ENCODE results near the gene UBE2F. TPM values are rescaled to one million over a fixed set of nuclear protein-coding genes. Genes with fewer than 3 reads are reported as not detected.

The UBE2F gene
- total RNA-seq, 1 donor from 2014 or later = 51.4 TPM

- DNase-seq = no peak
- intact Hi-C loops (cut with DNase I) = no loop called here
- Histone ChIP-seq H3K4me3 (no peak overlapping the region), H3K27me3 (no peaks in the 10 kb centered on the region), H3K27ac (no peak overlapping the region), H3K9me3 (no peaks in the 10 kb centered on the region), H3K4me1 (no peaks in the 10 kb centered on the region), H3K36me3 (peaks cover 29% of the 10 kb centered on the region)
- TF ChIP-seq CTCF (IDR thresholded peaks at IDR 0.05) = no peak
- ATAC-seq = no peak
Measured at GRCh38 chr2:238013806-238014205, 47.0 kb downstream of the UBE2F start.

- intact Hi-C loops (cut with DNase I) = no loop called here
- H3K36me3 ChIP-seq = peaks cover 28% of the 10 kb centered on the region
- H3K4me3 ChIP-seq = no peak overlapping the region
- H3K9me3 ChIP-seq = no peaks in the 10 kb centered on the region
- H3K27me3 ChIP-seq = no peaks in the 10 kb centered on the region
- H3K27ac ChIP-seq = no peak overlapping the region
- ATAC-seq (no peak), DNase-seq (no peak)
- TF ChIP-seq CTCF (IDR thresholded peaks at IDR 0.05) = no peak
- H3K4me1 ChIP-seq = no peaks in the 10 kb centered on the region
Measured at GRCh38 chr2:238015705-238016104, 48.9 kb downstream of the UBE2F start.

GRCh38 chr2:238016526-238016925, 49.7 kb downstream of the UBE2F start:
- DNase-seq = no peak
- H3K4me1 ChIP-seq = no peaks in the 10 kb centered on the region
- intact Hi-C loops (cut with DNase I) = no loop called here
- H3K27me3 ChIP-seq = no peaks in the 10 kb centered on the region
- TF ChIP-seq CTCF (IDR thresholded peaks at IDR 0.05) = no peak
- H3K9me3 ChIP-seq = no peaks in the 10 kb centered on the region
- no peak for ATAC-seq
- H3K27ac ChIP-seq = no peak overlapping the region
- no peak overlapping the region for H3K4me3 ChIP-seq
- H3K36me3 ChIP-seq = peaks cover 26% of the 10 kb centered on the region

- intact Hi-C loops (cut with DNase I) = no loop called here
- Histone ChIP-seq H3K4me3 (no peak overlapping the region), H3K4me1 (no peaks in the 10 kb centered on the region), H3K27me3 (no peaks in the 10 kb centered on the region), H3K9me3 (no peaks in the 10 kb centered on the region), H3K27ac (no peak overlapping the region), H3K36me3 (peaks cover 24% of the 10 kb centered on the region)
- TF ChIP-seq CTCF (IDR thresholded peaks at IDR 0.05) = no peak
- DNase-seq (no peak), ATAC-seq (no peak)
Measured at GRCh38 chr2:238019962-238020361, 53.1 kb downstream of the UBE2F start.

GRCh38 chr2:238020816-238021215, 54.0 kb downstream of the UBE2F start:
- Histone ChIP-seq H3K4me3 (no peak overlapping the region), H3K9me3 (no peaks in the 10 kb centered on the region), H3K27ac (no peak overlapping the region), H3K27me3 (no peaks in the 10 kb centered on the region), H3K36me3 (peaks cover 32% of the 10 kb centered on the region), H3K4me1 (no peaks in the 10 kb centered on the region)
- intact Hi-C loops (cut with DNase I) = no loop called here
- no peak for DNase-seq
- no peak for ATAC-seq
- TF ChIP-seq CTCF (IDR thresholded peaks at IDR 0.05) = no peak

- H3K36me3 ChIP-seq = peaks cover 38% of the 10 kb centered on the region
- no peak for ATAC-seq
- no peak for DNase-seq
- intact Hi-C loops (cut with DNase I) = no loop called here
- H3K4me1 ChIP-seq = no peaks in the 10 kb centered on the region
- no peaks in the 10 kb centered on the region for H3K27me3 ChIP-seq
- no peaks in the 10 kb centered on the region for H3K9me3 ChIP-seq
- TF ChIP-seq CTCF (IDR thresholded peaks at IDR 0.05) = no peak
- no peak overlapping the region for H3K4me3 ChIP-seq
- no peak overlapping the region for H3K27ac ChIP-seq
Measured at GRCh38 chr2:238021327-238021726, 54.5 kb downstream of the UBE2F start.

All from upper lobe of right lung (tissue), 1 donor.